ENCODE measurements around the gene GPR139. TPM values are rescaled to one million over a fixed set of nuclear protein-coding genes. Genes with fewer than 3 reads are reported as not detected.
A peak's percentile ranks its signal among the peaks of the same experiment; 100 is the strongest.

GPR139 gene
- polyA plus RNA-seq, 3 donors, result not detected

DNA sequence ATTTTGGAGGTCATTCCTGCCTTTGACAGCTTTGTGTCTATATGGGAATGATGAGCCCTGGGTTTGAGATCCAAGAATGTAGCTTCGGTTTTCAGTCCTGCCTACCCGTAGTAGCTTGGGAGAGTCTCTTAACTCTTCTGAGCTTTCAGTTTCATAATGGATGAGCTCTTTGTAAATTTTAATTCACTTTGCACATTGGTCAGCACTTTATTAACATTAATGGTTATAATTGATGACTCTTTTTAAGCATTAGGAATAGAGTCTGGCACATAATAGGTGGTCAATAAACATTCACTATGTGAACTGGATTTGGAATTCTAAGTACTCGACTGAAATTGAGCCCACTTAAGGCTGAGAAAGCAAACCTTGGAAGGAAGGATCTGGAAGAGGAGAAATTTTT, 17.3 kb downstream of the GPR139 start:
- DNase-seq (ENCODE audit: low read depth in 3 of 3, low spot score in 2 of 3), result no peak

GRCh38 chr16:20053336-20053735, 20.4 kb downstream of the GPR139 start:
- no peak for DNase-seq (ENCODE audit: low read depth in 3 of 3, low spot score in 2 of 3)

DNA sequence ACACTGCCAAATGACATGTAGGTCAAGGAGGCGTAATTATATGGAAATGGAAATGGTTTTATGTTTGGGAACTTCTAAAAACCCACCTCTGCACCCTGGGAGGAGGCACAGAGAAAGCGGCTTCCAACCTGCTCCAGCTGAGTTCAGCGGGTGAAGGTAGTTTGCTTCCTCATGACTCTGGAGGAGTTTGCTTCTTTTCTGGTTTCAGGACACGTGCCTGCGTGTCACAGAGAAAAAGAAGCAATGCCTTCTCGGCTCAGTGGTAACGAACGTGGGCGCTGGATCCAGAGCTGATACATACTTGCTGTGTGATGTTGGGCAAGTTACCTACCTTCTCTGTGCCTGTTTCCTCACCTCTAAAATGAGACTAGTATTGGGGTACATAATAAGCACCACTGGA, 22.1 kb downstream of the GPR139 start:
- DNase-seq (ENCODE audit: low read depth in 3 of 3, low spot score in 2 of 3), result no peak

- DNase-seq (ENCODE audit: low read depth in 3 of 3, low spot score in 2 of 3), result no peak
Observed at GRCh38 chr16:20051147-20051546, 22.5 kb downstream of the GPR139 start.

GRCh38 chr16:20049831-20050230, 23.9 kb downstream of the GPR139 start:
- DNase-seq (ENCODE audit: low read depth in 3 of 3, low spot score in 2 of 3), result no peak

GRCh38 chr16:20045886-20046285, 27.8 kb downstream of the GPR139 start:
- DNase-seq (ENCODE audit: low read depth in 3 of 3, low spot score in 2 of 3), result no peak

DNA sequence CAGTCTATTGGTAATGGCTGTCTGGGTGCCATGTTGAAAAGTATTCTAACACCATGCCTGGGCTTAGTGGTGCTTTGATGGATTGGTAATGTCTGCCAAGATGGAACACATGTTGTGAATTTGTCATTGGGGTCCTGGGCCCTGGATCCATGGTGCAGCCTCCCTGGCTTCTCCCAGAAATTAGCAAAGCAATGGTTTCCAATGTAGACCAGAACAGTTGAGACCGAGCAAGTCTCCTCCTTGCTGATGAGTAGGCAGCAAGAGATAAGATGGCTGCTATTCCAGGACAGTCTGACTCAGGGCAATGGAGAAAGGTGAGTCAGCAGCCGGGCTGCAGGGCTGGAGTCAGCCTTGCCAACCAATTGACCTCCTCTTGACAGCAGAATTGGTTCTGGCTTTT, 30.8 kb downstream of the GPR139 start:
- no peak for DNase-seq (ENCODE audit: low read depth in 3 of 3, low spot score in 2 of 3)

GRCh38 chr16:20041924-20042596, 31.6 kb downstream of the GPR139 start:
- DNase-seq (ENCODE audit: low read depth in 3 of 3, low spot score in 2 of 3), result no peak

- no peak for DNase-seq (ENCODE audit: low read depth in 3 of 3, low spot score in 2 of 3)
Observed at GRCh38 chr16:20040011-20040410, 33.7 kb downstream of the GPR139 start.

DNA sequence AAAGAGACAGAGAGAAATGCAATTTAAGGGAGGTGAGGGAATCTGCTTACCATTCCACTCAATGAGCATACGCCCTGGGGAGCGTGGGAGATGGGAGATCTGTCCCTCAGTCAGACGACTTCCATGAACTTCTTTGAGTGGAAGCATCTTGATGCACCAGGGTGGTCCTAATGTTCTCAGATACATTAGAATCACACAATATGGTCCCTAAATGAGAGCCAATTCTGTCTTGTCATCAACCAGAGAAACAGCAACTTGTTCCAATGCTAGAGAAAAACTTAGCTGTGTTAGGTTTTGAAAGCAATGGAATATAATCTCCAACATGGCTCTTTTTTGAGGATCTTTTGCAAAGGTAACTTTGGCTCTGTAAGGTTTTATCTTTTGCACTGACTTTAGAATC, 44.1 kb downstream of the GPR139 start:
- no peak for DNase-seq (ENCODE audit: low read depth in 3 of 3, low spot score in 2 of 3)

GRCh38 chr16:20026361-20027072, 47.2 kb downstream of the GPR139 start:
- DNase-seq (ENCODE audit: low read depth in 3 of 3, low spot score in 2 of 3), result no peak

DNA sequence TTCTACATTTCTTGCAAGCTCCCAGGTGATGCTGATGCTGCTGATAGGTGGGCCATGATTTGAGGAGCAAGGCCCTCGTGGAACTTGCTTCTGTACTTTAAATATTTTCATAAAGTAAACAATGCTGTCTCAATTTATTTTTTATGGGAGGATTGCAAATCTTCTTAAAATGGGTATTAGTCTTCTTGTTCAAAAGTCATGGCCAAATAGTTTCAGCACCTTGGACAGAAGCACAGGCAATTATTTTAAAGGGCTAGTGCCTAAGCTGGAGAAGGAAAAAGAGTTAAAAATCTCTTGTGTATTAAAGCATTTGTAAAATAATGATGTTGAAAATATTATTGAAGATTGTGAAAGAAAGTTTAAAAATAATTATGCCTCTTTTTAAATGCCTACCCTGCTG, 50.5 kb downstream of the GPR139 start:
- DNase-seq (ENCODE audit: low read depth in 3 of 3, low spot score in 2 of 3), result peak; percentile 18 to 30 (median 23)

GRCh38 chr16:20020976-20021375, 52.7 kb downstream of the GPR139 start:
- no peak for DNase-seq (ENCODE audit: low read depth in 3 of 3, low spot score in 2 of 3)

- no peak for DNase-seq (ENCODE audit: low read depth in 3 of 3, low spot score in 2 of 3)
Observed at GRCh38 chr16:20020083-20020482, 53.6 kb downstream of the GPR139 start.

DNA sequence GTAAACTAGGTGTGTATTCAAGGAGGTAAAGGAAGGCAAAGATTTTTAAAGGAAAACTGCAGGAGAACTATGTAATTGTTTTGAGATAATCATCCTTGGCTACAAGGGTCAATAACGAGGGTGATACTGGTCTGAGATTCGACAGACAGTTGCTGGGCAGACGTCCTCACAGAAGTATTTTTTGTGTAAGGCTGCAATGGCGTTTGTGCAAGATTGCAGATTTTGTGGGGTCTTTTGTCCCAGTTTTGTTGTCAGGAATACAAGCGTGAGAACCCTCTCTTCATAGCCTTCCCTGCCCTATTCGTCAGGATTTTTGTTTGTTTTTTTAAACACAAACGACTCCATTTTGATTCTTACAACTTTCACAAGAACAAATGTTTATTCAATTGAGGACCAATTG, 57.5 kb downstream of the GPR139 start:
- DNase-seq (ENCODE audit: low read depth in 3 of 3, low spot score in 2 of 3), result no peak

DNA sequence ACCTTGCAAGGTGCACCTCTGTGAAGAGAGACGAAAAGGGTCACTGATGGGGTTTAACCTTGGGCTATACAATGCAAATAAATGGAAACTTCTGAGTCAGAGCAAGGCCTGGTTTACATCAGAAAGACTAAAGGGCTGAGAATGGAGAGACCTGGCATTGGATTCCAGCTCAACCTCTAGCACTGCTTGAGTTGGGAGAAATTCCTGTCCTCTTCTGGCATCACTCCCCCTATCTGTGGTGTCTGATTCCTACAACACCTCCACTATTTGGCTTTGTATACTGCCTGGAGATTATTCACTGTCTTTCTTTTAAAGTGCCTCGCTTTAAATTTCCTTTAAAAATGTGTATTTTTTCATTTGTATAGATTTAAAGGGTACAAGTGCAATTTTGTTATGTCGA, 68.8 kb downstream of the GPR139 start:
- DNase-seq (ENCODE audit: low read depth in 3 of 3, low spot score in 2 of 3), result no peak

- no peak for DNase-seq (ENCODE audit: low read depth in 3 of 3, low spot score in 2 of 3)
Observed at GRCh38 chr16:20002936-20003335, 70.8 kb downstream of the GPR139 start.

GRCh38 chr16:20001856-20002707, 71.6 kb downstream of the GPR139 start:
- DNase-seq (ENCODE audit: low read depth in 3 of 3, low spot score in 2 of 3), result no peak

GRCh38 chr16:19997734-19998133, 76.0 kb downstream of the GPR139 start:
- DNase-seq (ENCODE audit: low read depth in 3 of 3, low spot score in 2 of 3), result no peak

- DNase-seq (ENCODE audit: low read depth in 3 of 3, low spot score in 2 of 3), result no peak
Observed at GRCh38 chr16:19997264-19997663, 76.4 kb downstream of the GPR139 start.

GRCh38 chr16:19994466-19995170, 79.1 kb downstream of the GPR139 start:
- DNase-seq (ENCODE audit: low read depth in 3 of 3, low spot score in 2 of 3), result no peak
